CD14-positive monocyte (primary cell): ENCODE data around the gene ZFHX3. TPM values are rescaled to one million over a fixed set of nuclear protein-coding genes. Genes with fewer than 3 reads are reported as not detected.

Experiments
- DNase-seq, 3 donors: peaks; one replicate each; pipeline ENCODE4 v3.0.0-alpha.2; 2011 to 2022
- H2AFZ ChIP-seq: 2 replicates; pipeline ENCODE4 v1.6.0; 2012; ENCODE audit warnings: mild to moderate bottlenecking, low read depth, low read length, inconsistent platforms; ENCODE audit not compliant: insufficient read depth, poor library complexity, severe bottlenecking
- H3K27ac ChIP-seq, 2 donors: 1 replicate in 1 of 2; 2 replicates in 1 of 2; pipeline ENCODE4 v1.5.1; 2012 to 2013; ENCODE audit warnings: low read length in 2 of 2, control low read depth in 1 of 2, inconsistent platforms in 1 of 2, low read depth in 1 of 2, mild to moderate bottlenecking in 1 of 2
- H3K27me3 ChIP-seq, 2 donors: one replicate each; pipeline versions ENCODE4 v1.6.0 to v1.6.1; 2011 to 2013; ENCODE audit warnings: low read length in 2 of 2; ENCODE audit not compliant: control insufficient read depth in 2 of 2, insufficient read depth in 2 of 2
- H3K36me3 ChIP-seq, 2 donors: replicated peaks in 1 of 2; 1 replicate in 1 of 2; 2 replicates in 1 of 2; pipeline versions ENCODE4 v1.5.1 to v1.6.1; 2012 to 2013; ENCODE audit warnings: low read length in 2 of 2, control low read depth in 1 of 2, inconsistent platforms in 1 of 2, mild to moderate bottlenecking in 1 of 2; ENCODE audit not compliant: insufficient read depth in 2 of 2, control insufficient read depth in 1 of 2
- H3K4me1 ChIP-seq, 2 donors: 1 replicate in 1 of 2; 2 replicates in 1 of 2; pipeline versions ENCODE4 v1.5.1 to v1.6.1; 2012 to 2013; ENCODE audit warnings: low read length in 2 of 2, control low read depth in 1 of 2, inconsistent platforms in 1 of 2, mild to moderate bottlenecking in 1 of 2, moderate library complexity in 1 of 2; ENCODE audit not compliant: insufficient read depth in 2 of 2, control insufficient read depth in 1 of 2
- H3K4me2 ChIP-seq: replicated peaks from 2 replicates; pipeline ENCODE3; 2012; ENCODE audit warnings: low read length, moderate library complexity, mild to moderate bottlenecking; ENCODE audit not compliant: poor library complexity, severe bottlenecking; ENCODE audit errors: extremely low read depth
- H3K4me3 ChIP-seq, 3 experiments: fragments of 200-600 bp in 1 of 3; sonication (generic) in 1 of 3; replicated peaks in 1 of 3; 1 replicate in 2 of 3; 2 replicates in 1 of 3; pipeline ENCODE4 v1.5.1; 2011 to 2013; ENCODE audit warnings: low read length in 3 of 3, mild to moderate bottlenecking in 3 of 3, control low read depth in 2 of 3, low read depth in 2 of 3, inconsistent platforms in 1 of 3, moderate library complexity in 1 of 3
- H3K79me2 ChIP-seq: 2 replicates; pipeline ENCODE4 v1.6.0; 2012; ENCODE audit warnings: mild to moderate bottlenecking, control low read depth, inconsistent platforms, low read length, moderate library complexity; ENCODE audit not compliant: insufficient read depth
- H3K9ac ChIP-seq: 2 replicates; pipeline ENCODE4 v1.6.0; 2017; ENCODE audit warnings: low read length, mild to moderate bottlenecking; ENCODE audit not compliant: insufficient read depth, poor library complexity, severe bottlenecking
- H3K9me3 ChIP-seq, 2 donors: replicated peaks in 1 of 2; 1 replicate in 1 of 2; 2 replicates in 1 of 2; pipeline versions ENCODE4 v1.5.1 to v1.6.1; 2012 to 2013; ENCODE audit warnings: low read length in 2 of 2, control low read depth in 1 of 2; ENCODE audit not compliant: control insufficient read depth in 1 of 2, insufficient read depth in 1 of 2
- H4K20me1 ChIP-seq: 2 replicates; pipeline ENCODE4 v1.6.0; 2012; ENCODE audit warnings: mild to moderate bottlenecking, low read length, control low read depth, moderate library complexity; ENCODE audit not compliant: insufficient read depth
- H3K27ac Mint-ChIP-seq, 7 donors: one replicate each; pipeline ENCODE4 v1.8.0; 2020; ENCODE audit warnings: mild to moderate bottlenecking in 7 of 7, mixed read lengths in 7 of 7, moderate library complexity in 6 of 7, inconsistent platforms in 2 of 7
- H3K27me3 Mint-ChIP-seq, 3 donors: one replicate each; pipeline ENCODE4 v1.8.0; 2021 to 2022; ENCODE audit warnings: low read depth in 3 of 3, mild to moderate bottlenecking in 3 of 3, mixed read lengths in 3 of 3, moderate library complexity in 3 of 3, inconsistent platforms in 1 of 3
- H3K36me3 Mint-ChIP-seq, 2 donors: one replicate each; pipeline ENCODE4 v1.8.0; 2020; ENCODE audit warnings: mixed read lengths in 2 of 2, inconsistent platforms in 1 of 2, mild to moderate bottlenecking in 1 of 2
- H3K4me1 Mint-ChIP-seq: one replicate; pipeline ENCODE4 v1.8.0; 2020; ENCODE audit warnings: mild to moderate bottlenecking, mixed read lengths
- H3K4me3 Mint-ChIP-seq, 2 donors: one replicate each; pipeline ENCODE4 v1.8.0; 2020; ENCODE audit warnings: mild to moderate bottlenecking in 2 of 2, mixed read lengths in 2 of 2, moderate library complexity in 1 of 2
- H3K9me3 Mint-ChIP-seq, 7 donors: one replicate each; pipeline ENCODE4 v1.8.0; 2020 to 2022; ENCODE audit warnings: mixed read lengths in 7 of 7, mild to moderate bottlenecking in 6 of 7, moderate library complexity in 6 of 7, inconsistent platforms in 2 of 7
- WGBS: methylation state at CpG from one replicate; pipeline ENCODE4 v1.1.5; 2013; ENCODE audit warnings: missing lambda C conversion rate; ENCODE audit not compliant: insufficient coverage; 5-methylcytosine and 5-hydroxymethylcytosine counted together
- intact Hi-C, 2 donors: fragments of 100-400 bp; cut with micrococcal nuclease; formaldehyde crosslinking; loops; one replicate each; pipeline versions ENCODE4 v1.15.0 to v1.15.1; 2023
- polyA plus RNA-seq, 3 donors: library from polyadenylated mRNA; depleted of rRNA in 1 of 3; unstranded in 2 of 3; stranded (reverse) in 1 of 3; fragments of 300-500 nt in 2 of 3; fragments of >200 nt in 1 of 3; fragmentation: Illumina TruSeq in 2 of 3; gene quantifications; 1 replicate in 2 of 3; 2 replicates in 1 of 3; pipeline ENCODE4 v1.2.3, GENCODE V29; 2012 to 2021
- TF ChIP-seq, protein P1 (sequence below): fragments of 200-600 bp; IDR thresholded peaks from one replicate; pipeline ENCODE4 v1.8.0; 2022; ENCODE audit warnings: antibody characterized with exemption, mild to moderate bottlenecking

Gene ZFHX3
- polyA plus RNA-seq, 3 donors: 0.42 to 4.2 (median 0.43) TPM

DNA sequence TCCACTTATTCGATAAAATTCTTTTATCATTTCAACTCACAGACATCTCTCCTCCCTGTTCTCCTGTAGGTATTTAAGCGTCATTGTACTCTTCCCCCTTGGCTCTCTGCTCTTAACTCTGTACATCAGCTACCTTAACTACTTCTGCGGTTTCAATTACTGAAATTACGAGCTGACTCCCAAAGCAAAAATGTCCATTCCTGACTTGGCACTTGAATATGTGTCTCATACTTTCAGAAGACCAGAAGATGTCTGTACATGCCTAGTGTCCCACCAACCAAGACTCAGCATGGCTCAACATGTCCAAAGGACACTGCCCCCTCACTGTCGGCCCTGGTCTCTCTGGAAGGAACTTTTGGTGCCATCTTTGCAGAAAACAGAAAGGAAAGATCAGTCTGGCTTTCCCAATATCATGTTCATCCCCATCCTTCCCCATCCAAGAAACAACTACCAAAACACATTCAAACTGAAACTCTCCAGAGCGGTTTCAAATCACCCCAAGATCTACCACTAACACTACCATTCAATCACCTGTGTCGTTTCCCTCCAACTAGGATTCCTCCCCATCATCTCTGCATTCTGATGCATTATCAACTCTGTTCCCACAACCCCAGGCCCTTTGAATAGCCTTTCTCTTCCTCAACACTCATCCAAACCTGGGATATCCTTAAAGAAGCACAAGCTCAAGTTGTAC is 74.9 kb downstream of the ZFHX3 start:
- no peak for DNase-seq
- no peaks in the 10 kb centered on the region for H3K9me3 Mint-ChIP-seq
- peaks cover 3 to 6% of the 10 kb centered on the region in 2 donors for H3K36me3 Mint-ChIP-seq
- Histone ChIP-seq H2AFZ (no peak overlapping the region), H3K9me3 (no peaks in the 10 kb centered on the region), H3K36me3 (no peaks in the 10 kb centered on the region), H3K4me3 (no peak overlapping the region), H4K20me1 (peaks cover 74% of the 10 kb centered on the region), H3K9ac (no peak overlapping the region), H3K27me3 (no peaks in the 10 kb centered on the region), H3K27ac (no peak overlapping the region), H3K4me1 (peaks cover 20% of the 10 kb centered on the region in 2 donors), H3K4me2 (no peak overlapping the region), H3K79me2 (no peaks in the 10 kb centered on the region)
- peaks cover 0 to 3% (median 0%) of the 10 kb centered on the region in 3 donors for H3K27me3 Mint-ChIP-seq
- no peak overlapping the region for H3K4me3 Mint-ChIP-seq
- H3K4me1 Mint-ChIP-seq: peaks cover 28% of the 10 kb centered on the region
- 97% methylated on average over 7 of the region's 7 CpGs for WGBS
- intact Hi-C loops: loop anchor here in 1 of 2 donors (10.0 kb wide), 2 partner anchors 128 to 222 kb away; no protein-coding TSS in a partner anchor
- TF ChIP-seq, protein P1, sequence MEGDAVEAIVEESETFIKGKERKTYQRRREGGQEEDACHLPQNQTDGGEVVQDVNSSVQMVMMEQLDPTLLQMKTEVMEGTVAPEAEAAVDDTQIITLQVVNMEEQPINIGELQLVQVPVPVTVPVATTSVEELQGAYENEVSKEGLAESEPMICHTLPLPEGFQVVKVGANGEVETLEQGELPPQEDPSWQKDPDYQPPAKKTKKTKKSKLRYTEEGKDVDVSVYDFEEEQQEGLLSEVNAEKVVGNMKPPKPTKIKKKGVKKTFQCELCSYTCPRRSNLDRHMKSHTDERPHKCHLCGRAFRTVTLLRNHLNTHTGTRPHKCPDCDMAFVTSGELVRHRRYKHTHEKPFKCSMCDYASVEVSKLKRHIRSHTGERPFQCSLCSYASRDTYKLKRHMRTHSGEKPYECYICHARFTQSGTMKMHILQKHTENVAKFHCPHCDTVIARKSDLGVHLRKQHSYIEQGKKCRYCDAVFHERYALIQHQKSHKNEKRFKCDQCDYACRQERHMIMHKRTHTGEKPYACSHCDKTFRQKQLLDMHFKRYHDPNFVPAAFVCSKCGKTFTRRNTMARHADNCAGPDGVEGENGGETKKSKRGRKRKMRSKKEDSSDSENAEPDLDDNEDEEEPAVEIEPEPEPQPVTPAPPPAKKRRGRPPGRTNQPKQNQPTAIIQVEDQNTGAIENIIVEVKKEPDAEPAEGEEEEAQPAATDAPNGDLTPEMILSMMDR: no peak
- H3K27ac Mint-ChIP-seq: no peak overlapping the region

DNA sequence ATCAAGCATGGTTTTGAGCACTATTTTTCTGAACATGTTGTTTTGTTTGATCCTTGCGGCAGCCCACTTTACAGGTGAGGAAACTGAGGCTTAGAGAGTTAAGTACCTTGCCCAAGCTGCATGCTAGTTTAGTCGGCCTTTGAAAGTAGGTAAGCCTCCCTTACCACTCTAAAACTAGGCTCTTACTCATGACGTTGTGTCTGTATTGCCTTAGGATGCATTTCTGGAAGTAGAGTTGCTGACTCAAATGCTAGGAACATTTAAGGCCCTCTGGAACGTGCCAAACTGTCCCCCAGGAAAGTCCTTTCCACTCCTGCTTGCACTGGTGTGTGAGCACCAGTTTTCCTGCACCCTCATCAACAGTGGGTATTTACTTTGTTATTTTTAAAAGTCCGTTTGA is 76.6 kb downstream of the ZFHX3 start:
- Histone ChIP-seq H3K4me2 (no peak overlapping the region), H3K27me3 (no peaks in the 10 kb centered on the region), H3K9ac (no peak overlapping the region), H3K27ac (no peak overlapping the region), H3K79me2 (no peaks in the 10 kb centered on the region), H4K20me1 (peaks cover 69% of the 10 kb centered on the region), H3K36me3 (no peaks in the 10 kb centered on the region), H2AFZ (no peak overlapping the region), H3K4me3 (no peak overlapping the region), H3K9me3 (no peaks in the 10 kb centered on the region), H3K4me1 (peaks cover 4% of the 10 kb centered on the region in 2 donors)
- H3K36me3 Mint-ChIP-seq: peaks cover 6 to 7% of the 10 kb centered on the region in 2 donors
- TF ChIP-seq, protein P1: no peak
- no CpG with 5 or more reads among the region's 5 CpGs for WGBS
- DNase-seq: no peak
- peaks cover 12% of the 10 kb centered on the region for H3K4me1 Mint-ChIP-seq
- H3K27ac Mint-ChIP-seq: no peak overlapping the region
- no peak overlapping the region for H3K4me3 Mint-ChIP-seq
- intact Hi-C loops: loop anchor here in 1 of 2 donors (10.0 kb wide), 2 partner anchors 127 to 223 kb away; no protein-coding TSS in a partner anchor
- H3K9me3 Mint-ChIP-seq: no peaks in the 10 kb centered on the region
- peaks cover 0 to 3% (median 0%) of the 10 kb centered on the region in 3 donors for H3K27me3 Mint-ChIP-seq
